Ovary (tissue), 9 donors: ENCODE results near the gene DENND2D. TPM values are rescaled to one million over a fixed set of nuclear protein-coding genes. Genes with fewer than 3 reads are reported as not detected.

Experiments
- DNase-seq, 5 donors: peaks; one replicate each; pipeline ENCODE4 v3.0.0-alpha.2; 2019 to 2020
- H3K27ac ChIP-seq, 2 donors: fragments of 200-600 bp; one replicate each; pipeline versions ENCODE4 v1.5.1 to v1.8.0; 2019 to 2022
- H3K27me3 ChIP-seq: fragments of 200-600 bp; one replicate; pipeline ENCODE4 v1.8.0; 2022
- H3K36me3 ChIP-seq: fragments of 200-600 bp; sonication (generic); one replicate; pipeline ENCODE4 v1.5.1; 2019
- H3K4me1 ChIP-seq: one replicate; pipeline ENCODE4 v1.8.1; 2013; ENCODE audit warnings: mild to moderate bottlenecking, moderate library complexity; ENCODE audit not compliant: insufficient read depth
- H3K4me3 ChIP-seq: fragments of 200-600 bp; sonication (generic); one replicate; pipeline ENCODE4 v1.5.1; 2017
- H3K9me3 ChIP-seq, 2 donors: fragments of 200-600 bp in 1 of 2; sonication (generic) in 1 of 2; one replicate each; pipeline versions ENCODE4 v1.5.1 to v1.8.1; 2013 to 2019; ENCODE audit warnings: mild to moderate bottlenecking in 1 of 2, moderate library complexity in 1 of 2
- CTCF ChIP-seq, 3 donors: fragments of 450-650 bp in 2 of 3; fragments of 200-600 bp in 1 of 3; IDR thresholded peaks; one replicate each; pipeline versions ENCODE4 v1.5.1 to v1.8.0; 2016 to 2022; ENCODE audit warnings: antibody characterized with exemption in 3 of 3, mild to moderate bottlenecking in 1 of 3
- EP300 ChIP-seq: sonication (generic); formaldehyde crosslinking; IDR thresholded peaks from one replicate; pipeline ENCODE4 v1.6.1; 2017; ENCODE audit warnings: antibody characterized with exemption
- POLR2A ChIP-seq: fragments of 450-650 bp; IDR thresholded peaks from one replicate; pipeline ENCODE4 v1.6.1; 2017; ENCODE audit warnings: antibody characterized with exemption, mild to moderate bottlenecking, moderate library complexity
- WGBS, 3 donors: extraction: QIAGEN DNeasy Blood & Tissue Kit in 1 of 3; methylation state at CpG; one replicate each; pipeline versions ENCODE4 v1.1.5 to v1.1.7; 2013 to 2017; 5-methylcytosine and 5-hydroxymethylcytosine counted together
- intact Hi-C, 4 donors: fragments of 100-400 bp; cut with DNase I; formaldehyde crosslinking; loops; one replicate each; pipeline versions ENCODE4 v1.11.0 to v1.15.1; 2022 to 2023
- polyA plus RNA-seq, 2 donors: library from polyadenylated mRNA; stranded (reverse); fragments of 200-250 nt in 1 of 2; fragments of 350-450 nt in 1 of 2; fragmentation: Illumina TruSeq in 1 of 2; extraction: RNeasy Lipid Tissue Mini Kit (QIAGEN cat#74804) in 1 of 2; gene quantifications; one replicate each; pipeline ENCODE4 v1.2.3, GENCODE V29; 2013 to 2014
- total RNA-seq, 7 donors: library from RNA; depleted of rRNA in 2 of 7; stranded (reverse); fragments of >200 nt in 2 of 7; fragmentation: NEBNext Ultra II Directional in 3 of 7; extraction: Animal tissue kit (Norgen Biotek cat#: 25700) in 3 of 7; gene quantifications; one replicate each; pipeline versions ENCODE4 v1.1.0 to v1.2.4, GENCODE V29; 2016 to 2023
- donor health status: DM: no; HTN: no; CAD: no; lungs with moderate emphysema.
- donor health status: DM: no; HTN: no; CAD: no.
- donor health status: Bipolar disorder and iron deficiency.
- donor health status: DM: yes; HTN: yes; CAD: no.
- donor health status: DM: no; HTN: no; CAD: no.
- donor health status: DM: yes; HTN: yes; CAD: no.

The DENND2D gene
- total and polyA plus RNA-seq, 9 donors, result 2.5 to 19.0 (median 9.5) TPM

- H3K27me3 ChIP-seq, result no peaks in the 10 kb centered on the region
- no peaks in the 10 kb centered on the region for H3K36me3 ChIP-seq
- H3K4me3 ChIP-seq, result no peak overlapping the region
- H3K27ac ChIP-seq, result no peak overlapping the region
- no peaks in the 10 kb centered on the region for H3K9me3 ChIP-seq
- H3K4me1 ChIP-seq, result no peaks in the 10 kb centered on the region
- no peak for DNase-seq
- TF ChIP-seq CTCF (IDR thresholded peaks at IDR 0.05), result no peak
- no peak for TF ChIP-seq POLR2A
- TF ChIP-seq EP300, result no peak
- WGBS, 3 donors, result 82 to 85% (median 82%) methylated on average over 6 of the region's 6 CpGs
- intact Hi-C loops, result no loop called here
Observed at GRCh38 chr1:111214074-111214801, 13.8 kb upstream of the DENND2D start.

- H3K27ac ChIP-seq, result no peak overlapping the region
- WGBS, 3 donors, result 86 to 91% (median 86%) methylated on average over 6 of the region's 6 CpGs
- H3K9me3 ChIP-seq, result no peaks in the 10 kb centered on the region
- no peaks in the 10 kb centered on the region for H3K4me1 ChIP-seq
- no peaks in the 10 kb centered on the region for H3K27me3 ChIP-seq
- no peak for DNase-seq
- intact Hi-C loops, result no loop called here
- no peak for TF ChIP-seq POLR2A
- TF ChIP-seq EP300, result no peak
- TF ChIP-seq CTCF (IDR thresholded peaks at IDR 0.05), result no peak
- H3K36me3 ChIP-seq, result no peaks in the 10 kb centered on the region
- H3K4me3 ChIP-seq, result no peak overlapping the region
Observed at GRCh38 chr1:111213412-111213811, 13.0 kb upstream of the DENND2D start.

- H3K27ac ChIP-seq, result no peak overlapping the region
- intact Hi-C loops, result no loop called here
Observed at GRCh38 chr1:111212634-111213335, 12.3 kb upstream of the DENND2D start.

GRCh38 chr1:111211921-111212320 lies 11.5 kb upstream of the DENND2D start:
- TF ChIP-seq CTCF (IDR thresholded peaks at IDR 0.05), result no peak
- TF ChIP-seq POLR2A, result no peak
- TF ChIP-seq EP300, result no peak
- H3K4me1 ChIP-seq, result no peaks in the 10 kb centered on the region
- 95 to 100% (median 96%) methylated on average over 1 of the region's 1 CpG for WGBS, 3 donors
- H3K27ac ChIP-seq, result no peak overlapping the region
- H3K36me3 ChIP-seq, result no peaks in the 10 kb centered on the region
- intact Hi-C loops, result no loop called here
- H3K9me3 ChIP-seq, result no peaks in the 10 kb centered on the region
- H3K4me3 ChIP-seq, result no peak overlapping the region
- no peak for DNase-seq
- H3K27me3 ChIP-seq, result no peaks in the 10 kb centered on the region

More at GRCh38 chr1:111212634-111213335, 12.3 kb upstream of the DENND2D start:
- no peaks in the 10 kb centered on the region for H3K36me3 ChIP-seq
- no peaks in the 10 kb centered on the region for H3K27me3 ChIP-seq
- no peak overlapping the region for H3K4me3 ChIP-seq
- TF ChIP-seq EP300 (no peak), POLR2A (no peak), CTCF (IDR thresholded peaks at IDR 0.05) (no peak)
- no peaks in the 10 kb centered on the region for H3K4me1 ChIP-seq
- H3K9me3 ChIP-seq, result no peaks in the 10 kb centered on the region
- WGBS, 3 donors, result 80 to 86% (median 86%) methylated on average over 5 of the region's 5 CpGs
- no peak for DNase-seq
